Measurements from ENCODE around the gene ZNF474.

DNA sequence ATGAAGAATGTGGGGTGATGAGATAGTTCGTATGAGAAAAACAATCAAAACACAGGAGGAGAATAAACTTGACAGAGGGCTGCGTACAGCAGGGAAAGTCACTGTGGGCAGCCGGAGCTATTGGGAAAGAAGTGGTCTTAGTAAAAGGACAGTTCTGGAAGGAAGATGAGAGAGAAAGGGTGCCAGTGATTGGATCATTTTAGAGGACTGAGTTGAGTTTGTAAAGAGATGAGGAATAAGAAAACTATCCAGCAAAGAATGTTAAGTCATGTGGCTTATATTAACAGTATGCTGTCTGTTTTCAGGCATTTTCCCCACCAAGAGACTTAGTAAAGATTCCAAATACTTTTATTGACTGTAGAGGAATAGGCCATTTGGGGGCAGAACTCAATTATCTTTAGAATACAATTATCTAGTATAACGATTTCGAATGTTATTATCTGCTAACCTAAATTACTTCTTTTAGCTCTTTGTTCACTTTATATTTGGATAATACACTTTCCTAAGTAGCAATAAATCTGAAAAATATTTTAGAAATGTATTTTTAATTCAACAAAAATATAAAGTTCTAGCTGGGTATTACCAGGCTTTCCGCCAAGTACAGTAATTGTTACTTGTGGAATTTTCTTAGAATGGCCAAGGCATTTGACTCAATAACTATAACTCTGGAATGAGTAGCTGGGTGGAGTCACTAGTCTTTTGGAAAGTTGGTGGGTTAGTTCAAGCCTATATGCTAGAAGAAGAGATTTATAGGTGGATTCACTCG is 35.7 kb upstream of the ZNF474 start:
- TF ChIP-seq, protein P1, sequence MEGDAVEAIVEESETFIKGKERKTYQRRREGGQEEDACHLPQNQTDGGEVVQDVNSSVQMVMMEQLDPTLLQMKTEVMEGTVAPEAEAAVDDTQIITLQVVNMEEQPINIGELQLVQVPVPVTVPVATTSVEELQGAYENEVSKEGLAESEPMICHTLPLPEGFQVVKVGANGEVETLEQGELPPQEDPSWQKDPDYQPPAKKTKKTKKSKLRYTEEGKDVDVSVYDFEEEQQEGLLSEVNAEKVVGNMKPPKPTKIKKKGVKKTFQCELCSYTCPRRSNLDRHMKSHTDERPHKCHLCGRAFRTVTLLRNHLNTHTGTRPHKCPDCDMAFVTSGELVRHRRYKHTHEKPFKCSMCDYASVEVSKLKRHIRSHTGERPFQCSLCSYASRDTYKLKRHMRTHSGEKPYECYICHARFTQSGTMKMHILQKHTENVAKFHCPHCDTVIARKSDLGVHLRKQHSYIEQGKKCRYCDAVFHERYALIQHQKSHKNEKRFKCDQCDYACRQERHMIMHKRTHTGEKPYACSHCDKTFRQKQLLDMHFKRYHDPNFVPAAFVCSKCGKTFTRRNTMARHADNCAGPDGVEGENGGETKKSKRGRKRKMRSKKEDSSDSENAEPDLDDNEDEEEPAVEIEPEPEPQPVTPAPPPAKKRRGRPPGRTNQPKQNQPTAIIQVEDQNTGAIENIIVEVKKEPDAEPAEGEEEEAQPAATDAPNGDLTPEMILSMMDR (IDR thresholded peaks at IDR 0.05), result no peak
- TF ChIP-seq EZH2 (IDR thresholded peaks at IDR 0.05; ENCODE audit: borderline replicate concordance, insufficient read depth, low read depth, low read length, poor library complexity, severe bottlenecking), result no peak

Data from B cell (primary cell).